Fibroblast of the aortic adventitia (primary cell): ENCODE measurements around the gene TRIM24. TPM values are rescaled to one million over a fixed set of nuclear protein-coding genes. Genes with fewer than 3 reads are reported as not detected.
"Not testable (repeated sequence)": the region's sequence is repeated elsewhere in the genome, so short reads cannot be mapped to it uniquely, and the experiment has no call there.

Experiments
- DNase-seq: peaks from one replicate; pipeline ENCODE4 v3.0.0-alpha.2; 2010; ENCODE audit warnings: low read depth
- H3K4me3 ChIP-seq: 2 replicates; pipeline ENCODE4 v1.5.1; 2011; ENCODE audit warnings: low read depth, mild to moderate bottlenecking, control low read depth, low read length, moderate library complexity
- total RNA-seq: library from RNA; depleted of rRNA; stranded (reverse); fragments of >200 nt; gene quantifications from 2 replicates; pipeline ENCODE4 v1.2.3, GENCODE V29; 2012; ENCODE audit warnings: low replicate concordance
- TF ChIP-seq, protein P1 (sequence below): IDR thresholded peaks from 2 replicates; pipeline ENCODE4 v1.5.1; 2011; ENCODE audit warnings: mild to moderate bottlenecking, low read length, control low read depth, inconsistent platforms; ENCODE audit not compliant: insufficient read depth

Gene TRIM24
- total RNA-seq, 1 donor: 12.6 TPM

DNA sequence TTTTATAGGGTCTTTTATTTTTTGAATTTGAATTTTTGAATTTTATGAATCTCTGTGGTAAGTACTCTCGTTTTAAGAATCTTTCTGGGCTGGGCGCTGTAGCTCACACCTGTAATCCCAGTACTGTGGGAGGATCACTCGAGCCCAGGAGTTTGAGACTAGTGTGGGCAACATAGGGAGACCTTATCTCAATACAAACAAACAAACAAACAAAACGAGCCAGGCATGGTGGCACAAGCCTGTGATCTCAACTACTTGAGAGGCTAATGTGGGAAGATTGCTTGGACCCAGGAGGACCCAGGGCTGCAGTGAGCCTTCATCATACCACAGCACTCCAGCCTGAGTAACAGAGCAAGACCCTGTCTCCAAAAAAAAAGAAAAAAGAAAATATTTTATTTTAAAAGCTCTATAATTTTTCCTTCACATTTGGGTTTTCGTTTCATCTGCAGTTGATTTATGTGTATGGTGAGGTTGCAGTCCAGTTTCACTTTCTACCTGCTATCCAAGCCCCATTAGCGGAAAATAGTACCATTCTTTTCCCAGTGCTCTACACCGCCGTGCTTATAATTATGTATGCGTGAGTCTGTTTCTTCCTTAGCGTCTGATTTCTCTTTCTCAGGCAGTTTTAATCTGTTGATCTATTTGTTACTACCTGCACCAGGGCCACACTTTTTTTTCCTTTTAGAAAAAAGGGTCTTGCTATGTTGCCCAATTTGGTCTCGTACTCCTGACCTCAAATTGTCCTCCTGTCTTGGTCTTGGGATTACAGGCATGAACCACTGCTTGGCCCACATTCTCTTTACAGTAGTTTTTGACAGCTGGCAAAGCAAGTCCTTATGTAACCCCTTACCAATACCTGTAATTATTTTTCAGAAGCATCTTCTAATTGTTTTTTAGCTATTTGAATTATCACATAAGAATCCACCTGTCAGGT lies 21.7 kb downstream of the TRIM24 start:
- no peak for DNase-seq
- TF ChIP-seq, protein P1, sequence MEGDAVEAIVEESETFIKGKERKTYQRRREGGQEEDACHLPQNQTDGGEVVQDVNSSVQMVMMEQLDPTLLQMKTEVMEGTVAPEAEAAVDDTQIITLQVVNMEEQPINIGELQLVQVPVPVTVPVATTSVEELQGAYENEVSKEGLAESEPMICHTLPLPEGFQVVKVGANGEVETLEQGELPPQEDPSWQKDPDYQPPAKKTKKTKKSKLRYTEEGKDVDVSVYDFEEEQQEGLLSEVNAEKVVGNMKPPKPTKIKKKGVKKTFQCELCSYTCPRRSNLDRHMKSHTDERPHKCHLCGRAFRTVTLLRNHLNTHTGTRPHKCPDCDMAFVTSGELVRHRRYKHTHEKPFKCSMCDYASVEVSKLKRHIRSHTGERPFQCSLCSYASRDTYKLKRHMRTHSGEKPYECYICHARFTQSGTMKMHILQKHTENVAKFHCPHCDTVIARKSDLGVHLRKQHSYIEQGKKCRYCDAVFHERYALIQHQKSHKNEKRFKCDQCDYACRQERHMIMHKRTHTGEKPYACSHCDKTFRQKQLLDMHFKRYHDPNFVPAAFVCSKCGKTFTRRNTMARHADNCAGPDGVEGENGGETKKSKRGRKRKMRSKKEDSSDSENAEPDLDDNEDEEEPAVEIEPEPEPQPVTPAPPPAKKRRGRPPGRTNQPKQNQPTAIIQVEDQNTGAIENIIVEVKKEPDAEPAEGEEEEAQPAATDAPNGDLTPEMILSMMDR: no peak

DNA sequence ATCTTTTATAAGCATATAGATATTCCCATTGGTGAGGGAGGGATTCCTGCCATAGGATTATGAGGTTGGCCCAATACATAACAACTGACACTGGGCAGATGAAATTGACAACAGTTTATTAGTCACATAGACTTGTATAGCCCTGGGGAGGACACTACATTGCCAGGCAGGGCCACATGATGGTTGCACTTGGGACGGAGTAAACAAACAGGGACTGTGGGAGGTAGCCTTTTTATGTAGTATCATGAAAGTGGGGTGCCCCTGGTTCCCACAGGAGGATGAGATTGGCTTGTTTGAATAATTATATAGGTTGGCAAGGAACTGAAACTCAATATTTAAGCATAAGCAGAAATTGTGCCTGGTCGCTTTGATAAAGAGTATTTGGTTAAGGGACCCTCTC lies 23.5 kb downstream of the TRIM24 start:
- no peak for DNase-seq
- H3K4me3 ChIP-seq: no peak overlapping the region
- TF ChIP-seq, protein P1: no peak

More for the DNA sequence above, 21.7 kb downstream of the TRIM24 start:
- H3K4me3 ChIP-seq: no peak overlapping the region

DNA sequence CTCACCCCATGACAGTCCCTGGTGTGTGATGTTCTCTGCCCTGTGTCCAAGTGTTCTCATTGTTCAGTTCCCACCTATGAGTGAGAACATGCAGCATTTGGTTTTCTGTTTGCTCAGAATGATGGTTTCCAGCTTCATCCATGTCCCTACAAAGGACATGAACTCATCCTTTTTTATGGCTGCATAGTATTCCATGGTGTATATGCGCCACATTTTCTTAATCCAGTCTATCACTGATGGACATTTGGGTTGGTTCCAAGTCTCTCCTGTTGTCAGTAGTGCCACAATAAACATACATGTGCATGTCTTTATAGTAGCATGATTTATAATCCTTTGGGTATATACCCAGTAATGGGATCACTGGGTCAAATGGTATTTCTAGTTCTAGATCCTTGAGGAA lies 25.4 kb downstream of the TRIM24 start:
- not testable (repeated sequence) for H3K4me3 ChIP-seq, DNase-seq

DNA sequence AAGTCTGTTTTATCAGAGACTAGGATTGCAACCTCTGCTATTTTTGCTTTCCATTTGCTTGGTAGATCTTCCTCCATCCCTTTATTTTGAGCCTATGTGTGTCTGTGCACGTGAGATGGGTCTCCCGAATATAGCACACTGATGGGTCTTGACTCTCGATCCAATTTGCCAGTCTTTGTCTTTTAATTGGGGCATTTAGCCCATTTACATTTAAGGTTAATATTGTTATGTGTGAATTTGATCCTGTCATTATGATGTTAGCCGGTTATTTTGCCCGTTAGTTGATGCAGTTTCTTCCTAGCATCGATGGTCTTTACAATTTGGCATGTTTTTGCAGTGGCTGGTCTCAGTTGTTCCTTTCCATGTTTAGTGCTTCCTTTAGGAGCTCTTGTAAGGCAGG lies 29.1 kb downstream of the TRIM24 start:
- H3K4me3 ChIP-seq, DNase-seq: not testable (repeated sequence)

DNA sequence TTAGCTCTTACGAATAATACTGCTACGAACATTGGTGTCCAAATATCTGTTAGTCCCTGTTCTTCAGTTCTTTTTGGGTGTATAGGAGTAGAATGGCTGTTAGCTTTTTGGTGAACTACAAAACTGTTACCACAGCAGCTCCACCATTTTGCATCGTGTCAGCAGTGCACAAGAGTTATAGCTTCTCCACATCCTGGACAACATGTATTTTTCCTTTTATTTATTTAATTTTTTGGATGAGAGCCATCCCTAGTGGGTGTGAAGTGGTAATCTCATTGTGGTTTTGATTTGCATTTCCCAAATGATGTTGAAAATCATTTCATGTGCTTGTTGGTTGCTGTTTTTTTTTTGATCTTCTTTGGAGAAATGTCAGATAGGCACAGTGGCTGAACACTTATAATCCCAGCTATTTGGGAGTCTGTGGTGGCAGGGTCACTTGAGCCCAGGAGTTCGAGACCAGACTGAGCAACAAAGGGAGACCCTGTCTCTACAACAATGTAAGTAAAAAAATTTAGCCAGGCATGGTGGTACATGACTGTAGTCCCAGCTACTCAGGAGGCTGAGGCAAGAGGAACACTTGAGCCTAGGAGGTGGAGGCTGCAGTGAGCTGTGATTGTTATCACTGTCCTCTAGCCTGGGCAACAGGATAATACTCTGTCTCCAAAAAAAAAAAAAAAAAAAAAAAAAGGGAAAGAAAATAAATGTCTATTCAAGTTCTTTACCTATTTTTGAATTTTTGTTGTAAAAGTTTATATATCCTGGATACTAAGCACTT lies 31.7 kb downstream of the TRIM24 start:
- no peak overlapping the region for H3K4me3 ChIP-seq
- DNase-seq: no peak
- TF ChIP-seq, protein P1: no peak

DNA sequence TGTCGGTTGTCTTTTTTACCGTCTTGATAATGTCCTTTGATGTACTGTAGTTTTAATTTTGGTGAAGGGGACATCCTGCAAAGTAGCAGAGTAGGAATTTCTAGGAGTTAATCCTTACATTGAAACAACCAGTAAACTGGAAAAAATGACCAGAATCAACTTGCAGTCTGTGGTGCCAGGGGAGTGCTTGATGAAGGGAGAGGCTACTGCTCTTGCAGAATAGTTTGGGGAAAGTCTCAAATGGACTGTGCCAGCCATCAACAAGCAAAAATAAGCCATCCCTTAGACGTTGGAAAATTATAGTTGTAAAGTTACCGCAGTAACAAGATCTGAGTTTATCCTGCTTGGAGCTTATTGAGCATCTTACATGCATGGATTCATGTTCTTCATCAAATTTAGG lies 32.4 kb downstream of the TRIM24 start:
- TF ChIP-seq, protein P1: no peak
- no peak for DNase-seq
- no peak overlapping the region for H3K4me3 ChIP-seq

DNA sequence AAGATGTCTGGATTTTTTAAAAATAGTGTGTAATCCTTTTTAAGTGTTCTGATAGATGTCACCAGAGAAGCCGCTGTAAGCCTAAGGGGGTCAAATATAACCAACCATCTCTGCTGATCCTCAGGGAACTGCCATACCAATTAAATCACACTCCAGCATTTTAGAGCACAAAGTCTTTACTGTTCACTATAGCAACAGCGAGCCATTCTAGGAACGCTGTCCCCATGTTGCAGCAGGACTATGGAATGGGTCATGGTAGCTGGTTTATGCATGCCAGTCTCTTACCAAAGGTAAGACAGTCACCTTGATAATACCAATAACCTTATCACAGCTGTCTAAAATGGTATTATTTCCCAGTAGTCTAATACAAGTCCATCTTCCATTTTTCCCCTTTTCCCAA lies 33.5 kb downstream of the TRIM24 start:
- no peak for DNase-seq
- TF ChIP-seq, protein P1: no peak

More for the DNA sequence above, 33.5 kb downstream of the TRIM24 start:
- no peak overlapping the region for H3K4me3 ChIP-seq
